GM21367 (cell line): ENCODE data around the gene TSEN34.
"Not testable (repeated sequence)": the region's sequence is repeated elsewhere in the genome, so short reads cannot be mapped to it uniquely, and the experiment has no call there.

Experiments
- ATAC-seq: cut with Tn5 transposase; IDR thresholded peaks from one replicate; pipeline ENCODE4 v1.9.1; 2021; ENCODE audit not compliant: unreplicated experiment

The TSEN34 gene

GRCh38 chr19:54207676-54207982 lies 16.5 kb downstream of the TSEN34 start:
- ATAC-seq: no peak

- no peak for ATAC-seq
These were observed 17.1 kb downstream of the TSEN34 start for GRCh38 chr19:54207983-54208783.

- ATAC-seq: no peak
These were observed 17.6 kb downstream of the TSEN34 start for GRCh38 chr19:54208784-54209057.

- ATAC-seq: no peak
These were observed 18.1 kb downstream of the TSEN34 start for GRCh38 chr19:54209058-54209810.

GRCh38 chr19:54209811-54210494 lies 18.8 kb downstream of the TSEN34 start:
- ATAC-seq: no peak

- ATAC-seq: no peak
These were observed 20.1 kb downstream of the TSEN34 start for GRCh38 chr19:54211235-54211634.

GRCh38 chr19:54214217-54214616 lies 23.1 kb downstream of the TSEN34 start:
- ATAC-seq: not testable (repeated sequence)

GRCh38 chr19:54214734-54215133 lies 23.6 kb downstream of the TSEN34 start:
- ATAC-seq: not testable (repeated sequence)

- ATAC-seq: no peak
These were observed 25.8 kb downstream of the TSEN34 start for GRCh38 chr19:54216869-54217268.

GRCh38 chr19:54217517-54218247 lies 26.6 kb downstream of the TSEN34 start:
- ATAC-seq: not testable (repeated sequence)

- no peak for ATAC-seq
These were observed 27.2 kb downstream of the TSEN34 start for GRCh38 chr19:54218259-54218658.

GRCh38 chr19:54218960-54219661 lies 28.0 kb downstream of the TSEN34 start:
- no peak for ATAC-seq

- ATAC-seq: not testable (repeated sequence)
These were observed 28.6 kb downstream of the TSEN34 start for GRCh38 chr19:54219702-54220101.

GRCh38 chr19:54221947-54222346 lies 30.8 kb downstream of the TSEN34 start:
- not testable (repeated sequence) for ATAC-seq

GRCh38 chr19:54222474-54223276 lies 31.6 kb downstream of the TSEN34 start, which contains the start of gene LILRB3:
TSS of gene LILRB3 (minus strand) at chr19:54223007. CDS start at chr19:54222976, 31 bp downstream.
- not testable (repeated sequence) for ATAC-seq

- ATAC-seq: not testable (repeated sequence)
These were observed 32.3 kb downstream of the TSEN34 start for GRCh38 chr19:54223277-54223936.

GRCh38 chr19:54223937-54224281 lies 32.8 kb downstream of the TSEN34 start:
- not testable (repeated sequence) for ATAC-seq

GRCh38 chr19:54224619-54225018 lies 33.5 kb downstream of the TSEN34 start:
- not testable (repeated sequence) for ATAC-seq

- ATAC-seq: no peak
These were observed 38.0 kb downstream of the TSEN34 start for GRCh38 chr19:54229146-54229545.
